Vagina (tissue), 2 donors: Measurements from ENCODE around the gene HTR2B.

ENCODE experiments used
- POLR2A ChIP-seq, 2 donors: fragments of 450-650 bp; IDR thresholded peaks; one replicate each; pipeline ENCODE4 v1.6.1; 2017; ENCODE audit warnings: antibody characterized with exemption in 2 of 2, mild to moderate bottlenecking in 2 of 2, moderate library complexity in 2 of 2
- TF ChIP-seq, protein P1 (sequence below), 3 experiments: fragments of 450-650 bp in 2 of 3; fragments of 200-600 bp in 1 of 3; sonication (generic) in 1 of 3; IDR thresholded peaks; one replicate each; pipeline ENCODE4 v1.5.1; 2017 to 2019; ENCODE audit warnings: antibody characterized with exemption in 3 of 3, mild to moderate bottlenecking in 2 of 3, moderate library complexity in 2 of 3

- TF ChIP-seq, protein P1, sequence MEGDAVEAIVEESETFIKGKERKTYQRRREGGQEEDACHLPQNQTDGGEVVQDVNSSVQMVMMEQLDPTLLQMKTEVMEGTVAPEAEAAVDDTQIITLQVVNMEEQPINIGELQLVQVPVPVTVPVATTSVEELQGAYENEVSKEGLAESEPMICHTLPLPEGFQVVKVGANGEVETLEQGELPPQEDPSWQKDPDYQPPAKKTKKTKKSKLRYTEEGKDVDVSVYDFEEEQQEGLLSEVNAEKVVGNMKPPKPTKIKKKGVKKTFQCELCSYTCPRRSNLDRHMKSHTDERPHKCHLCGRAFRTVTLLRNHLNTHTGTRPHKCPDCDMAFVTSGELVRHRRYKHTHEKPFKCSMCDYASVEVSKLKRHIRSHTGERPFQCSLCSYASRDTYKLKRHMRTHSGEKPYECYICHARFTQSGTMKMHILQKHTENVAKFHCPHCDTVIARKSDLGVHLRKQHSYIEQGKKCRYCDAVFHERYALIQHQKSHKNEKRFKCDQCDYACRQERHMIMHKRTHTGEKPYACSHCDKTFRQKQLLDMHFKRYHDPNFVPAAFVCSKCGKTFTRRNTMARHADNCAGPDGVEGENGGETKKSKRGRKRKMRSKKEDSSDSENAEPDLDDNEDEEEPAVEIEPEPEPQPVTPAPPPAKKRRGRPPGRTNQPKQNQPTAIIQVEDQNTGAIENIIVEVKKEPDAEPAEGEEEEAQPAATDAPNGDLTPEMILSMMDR (IDR thresholded peaks at IDR 0.05), result no peak
- TF ChIP-seq POLR2A (IDR thresholded peaks at IDR 0.05), result no peak
Measured at GRCh38 chr2:231172025-231172424, 47.2 kb upstream of the HTR2B start.
